Measurements from ENCODE around the gene ESYT2. TPM values are rescaled to one million over a fixed set of nuclear protein-coding genes. Genes with fewer than 3 reads are reported as not detected.

ESYT2 gene
- total and polyA plus RNA-seq, 9 of the 15 experiments (the other 6 are each of a cell fraction or from before 2014, with no cell fraction given), result 5.8 to 86.9 (median 64.7) TPM

DNA sequence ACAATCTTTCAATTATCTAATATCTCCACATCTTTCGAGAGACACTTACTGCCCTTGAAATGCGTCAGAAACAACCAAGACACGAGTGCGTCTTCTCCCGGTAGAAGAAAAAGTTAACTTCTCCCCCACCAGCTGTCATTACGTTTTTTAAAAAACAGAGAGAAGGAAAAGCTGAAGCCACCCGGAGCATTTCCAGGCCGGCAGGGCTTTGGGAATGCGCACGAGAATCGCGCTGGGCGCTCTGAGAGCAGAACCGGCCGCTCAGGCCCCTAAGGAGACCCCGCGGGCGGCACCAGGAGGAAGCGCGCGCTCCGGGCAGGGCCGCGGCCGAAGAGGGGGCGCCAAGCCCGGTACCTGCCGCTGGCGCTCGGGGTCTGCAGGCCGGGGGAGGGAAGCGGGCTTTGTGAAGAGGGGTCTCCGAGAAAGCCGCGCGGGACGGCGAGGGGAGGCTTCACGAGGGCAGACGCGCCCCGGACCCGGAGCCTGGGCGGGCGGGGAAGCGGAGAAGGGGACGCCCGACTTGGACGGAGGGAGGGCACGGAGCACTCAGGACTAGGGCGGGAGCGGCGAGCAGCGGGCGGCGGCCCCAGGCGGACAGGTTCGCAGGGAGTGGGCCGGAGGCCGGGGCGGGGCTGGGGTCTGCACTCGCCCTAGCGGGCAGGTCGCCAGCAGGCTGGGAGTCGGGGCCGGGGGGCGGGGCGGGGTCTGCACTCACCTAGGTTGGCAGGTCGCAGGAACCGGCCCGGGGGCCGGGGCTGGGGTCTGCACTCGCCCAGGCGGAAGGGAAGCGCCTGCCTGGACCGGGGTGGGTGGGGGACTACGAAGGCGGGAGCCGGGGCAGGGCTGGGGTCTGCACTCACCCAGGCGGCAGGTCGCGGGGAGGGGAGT lies 932 bp downstream of the ESYT2 start (continued):
- TF ChIP-seq FOXA1 (IDR thresholded peaks at IDR 0.05; ENCODE audit: borderline replicate concordance) (no peak), RBM22 (IDR thresholded peaks at IDR 0.05; ENCODE audit: low read depth, low read length, poor library complexity, severe bottlenecking) (peak; percentile 63), ZC3H8 (IDR thresholded peaks at IDR 0.05) (no peak), PTRF (tag; IDR thresholded peaks at IDR 0.05) (no peak), RBM34 (IDR thresholded peaks at IDR 0.05; ENCODE audit: borderline replicate concordance, insufficient read depth, low read length) (no peak), ZNF280B (CRISPR knock-in tag; IDR thresholded peaks at IDR 0.05) (no peak), TBP (optimal IDR thresholded peaks at IDR 0.05; ENCODE audit: low read depth, low read length) (no peak), EP400 (IDR thresholded peaks at IDR 0.05) (no peak), ZNF57 (CRISPR knock-in tag; IDR thresholded peaks at IDR 0.05) (no peak), RBBP5 (IDR thresholded peaks at IDR 0.05; ENCODE audit: borderline replicate concordance, insufficient read depth, low read length, poor library complexity, severe bottlenecking) (peak; percentile 7), KHSRP (IDR thresholded peaks at IDR 0.05) (0 out of 2 replicates have a peak, but pooled peaks have one; percentile 9), U2AF2 (optimal IDR thresholded peaks at IDR 0.05; ENCODE audit: low read depth, low read length) (no peak), TRIM28 (IDR thresholded peaks at IDR 0.05) (no peak), ZNF23 (CRISPR knock-in tag; IDR thresholded peaks at IDR 0.05) (no peak), ZBTB5 (IDR thresholded peaks at IDR 0.05) (no peak), ZNF146 (CRISPR knock-in tag; IDR thresholded peaks at IDR 0.05; ENCODE audit: unreplicated experiment) (peak; percentile 43), CAMTA2 (CRISPR knock-in tag; conservative IDR thresholded peaks at IDR 0.05) (no peak), STAT5B (CRISPR knock-in tag; IDR thresholded peaks at IDR 0.05) (no peak), ARID1B (IDR thresholded peaks at IDR 0.05) (no peak)
- TF ChIP-seq, protein P1, sequence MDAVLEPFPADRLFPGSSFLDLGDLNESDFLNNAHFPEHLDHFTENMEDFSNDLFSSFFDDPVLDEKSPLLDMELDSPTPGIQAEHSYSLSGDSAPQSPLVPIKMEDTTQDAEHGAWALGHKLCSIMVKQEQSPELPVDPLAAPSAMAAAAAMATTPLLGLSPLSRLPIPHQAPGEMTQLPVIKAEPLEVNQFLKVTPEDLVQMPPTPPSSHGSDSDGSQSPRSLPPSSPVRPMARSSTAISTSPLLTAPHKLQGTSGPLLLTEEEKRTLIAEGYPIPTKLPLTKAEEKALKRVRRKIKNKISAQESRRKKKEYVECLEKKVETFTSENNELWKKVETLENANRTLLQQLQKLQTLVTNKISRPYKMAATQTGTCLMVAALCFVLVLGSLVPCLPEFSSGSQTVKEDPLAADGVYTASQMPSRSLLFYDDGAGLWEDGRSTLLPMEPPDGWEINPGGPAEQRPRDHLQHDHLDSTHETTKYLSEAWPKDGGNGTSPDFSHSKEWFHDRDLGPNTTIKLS (IDR thresholded peaks at IDR 0.05; ENCODE audit: borderline replicate concordance, low read depth), result no peak
- TF ChIP-seq, protein P2, sequence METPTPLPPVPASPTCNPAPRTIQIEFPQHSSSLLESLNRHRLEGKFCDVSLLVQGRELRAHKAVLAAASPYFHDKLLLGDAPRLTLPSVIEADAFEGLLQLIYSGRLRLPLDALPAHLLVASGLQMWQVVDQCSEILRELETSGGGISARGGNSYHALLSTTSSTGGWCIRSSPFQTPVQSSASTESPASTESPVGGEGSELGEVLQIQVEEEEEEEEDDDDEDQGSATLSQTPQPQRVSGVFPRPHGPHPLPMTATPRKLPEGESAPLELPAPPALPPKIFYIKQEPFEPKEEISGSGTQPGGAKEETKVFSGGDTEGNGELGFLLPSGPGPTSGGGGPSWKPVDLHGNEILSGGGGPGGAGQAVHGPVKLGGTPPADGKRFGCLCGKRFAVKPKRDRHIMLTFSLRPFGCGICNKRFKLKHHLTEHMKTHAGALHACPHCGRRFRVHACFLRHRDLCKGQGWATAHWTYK (CRISPR knock-in tag; IDR thresholded peaks at IDR 0.05), result peak; percentile 57; the same call in 1 of the 2 replicates
- TF ChIP-seq, protein P3, sequence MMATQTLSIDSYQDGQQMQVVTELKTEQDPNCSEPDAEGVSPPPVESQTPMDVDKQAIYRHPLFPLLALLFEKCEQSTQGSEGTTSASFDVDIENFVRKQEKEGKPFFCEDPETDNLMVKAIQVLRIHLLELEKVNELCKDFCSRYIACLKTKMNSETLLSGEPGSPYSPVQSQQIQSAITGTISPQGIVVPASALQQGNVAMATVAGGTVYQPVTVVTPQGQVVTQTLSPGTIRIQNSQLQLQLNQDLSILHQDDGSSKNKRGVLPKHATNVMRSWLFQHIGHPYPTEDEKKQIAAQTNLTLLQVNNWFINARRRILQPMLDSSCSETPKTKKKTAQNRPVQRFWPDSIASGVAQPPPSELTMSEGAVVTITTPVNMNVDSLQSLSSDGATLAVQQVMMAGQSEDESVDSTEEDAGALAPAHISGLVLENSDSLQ (IDR thresholded peaks at IDR 0.05), result no peak

All from K562 (cell line).